ENCODE data around the gene UGT1A8.

GRCh38 chr2:233816771-233817170 is 199.3 kb downstream of the UGT1A8 start:
- TF ChIP-seq CTCF (conservative IDR thresholded peaks at IDR 0.05; ENCODE audit: low read depth, low read length) (no peak), SMC3 (IDR thresholded peaks at IDR 0.05; ENCODE audit: low read depth, low read length) (no peak), POLR2A (IDR thresholded peaks at IDR 0.05; ENCODE audit: low read depth, low read length) (no peak), CEBPB (IDR thresholded peaks at IDR 0.05; ENCODE audit: low read depth, low read length) (no peak), RCOR1 (IDR thresholded peaks at IDR 0.05; ENCODE audit: insufficient replicate concordance, low read length) (no peak), MXI1 (IDR thresholded peaks at IDR 0.05; ENCODE audit: borderline replicate concordance, low read depth, low read length) (no peak), USF2 (IDR thresholded peaks at IDR 0.05; ENCODE audit: low read depth, low read length) (no peak), ELK1 (IDR thresholded peaks at IDR 0.05; ENCODE audit: borderline replicate concordance, low read depth, low read length) (no peak), MAZ (IDR thresholded peaks at IDR 0.05; ENCODE audit: borderline replicate concordance, low read depth, low read length) (no peak)

Measured in IMR-90 (cell line).